Activated naive CD4-positive, alpha-beta T cell treated with anti-CD3 and anti-CD28 coated beads for 36 hours (primary cell): ENCODE data around the gene WNT5A. TPM values are rescaled to one million over a fixed set of nuclear protein-coding genes. Genes with fewer than 3 reads are reported as not detected.
"Not testable (repeated sequence)": the region's sequence is repeated elsewhere in the genome, so short reads cannot be mapped to it uniquely, and the experiment has no call there.

Source experiments
- CTCF ChIA-PET: fragments of 350-600 bp; sonication (Branson Sonifier 250); formaldehyde crosslinking; loops from one replicate; lab custom pipeline; 2021; ENCODE audit warnings: antibody characterized with exemption; lab: Charles Lee
- DNase-seq: peaks from one replicate; pipeline ENCODE4 v3.0.0-alpha.2; 2020
- H3K27ac Mint-ChIP-seq: one replicate; pipeline ENCODE4 v1.8.0; 2021; ENCODE audit warnings: mild to moderate bottlenecking, mixed read lengths
- H3K27me3 Mint-ChIP-seq: one replicate; pipeline ENCODE4 v1.8.0; 2021; ENCODE audit warnings: low read depth, mixed read lengths
- H3K36me3 Mint-ChIP-seq: one replicate; pipeline ENCODE4 v1.8.0; 2021; ENCODE audit warnings: low read depth, mixed read lengths
- H3K4me1 Mint-ChIP-seq: one replicate; pipeline ENCODE4 v1.8.0; 2021; ENCODE audit warnings: low read depth, mixed read lengths
- H3K4me3 Mint-ChIP-seq: one replicate; pipeline ENCODE4 v1.8.0; 2021; ENCODE audit warnings: mild to moderate bottlenecking, moderate library complexity, mixed read lengths
- H3K9me3 Mint-ChIP-seq: one replicate; pipeline ENCODE4 v1.8.0; 2021; ENCODE audit warnings: mixed read lengths
- intact Hi-C: fragments of 100-400 bp; cut with micrococcal nuclease; formaldehyde crosslinking; loops from one replicate; pipeline ENCODE4 v1.15.1; 2023
- total RNA-seq, 2 experiments: library from RNA; stranded (reverse); gene quantifications; one replicate each; pipeline ENCODE4 v1.2.3, GENCODE V29; 2021

The WNT5A gene
- total RNA-seq, 2 experiments from 2014 or later = not detected

DNA sequence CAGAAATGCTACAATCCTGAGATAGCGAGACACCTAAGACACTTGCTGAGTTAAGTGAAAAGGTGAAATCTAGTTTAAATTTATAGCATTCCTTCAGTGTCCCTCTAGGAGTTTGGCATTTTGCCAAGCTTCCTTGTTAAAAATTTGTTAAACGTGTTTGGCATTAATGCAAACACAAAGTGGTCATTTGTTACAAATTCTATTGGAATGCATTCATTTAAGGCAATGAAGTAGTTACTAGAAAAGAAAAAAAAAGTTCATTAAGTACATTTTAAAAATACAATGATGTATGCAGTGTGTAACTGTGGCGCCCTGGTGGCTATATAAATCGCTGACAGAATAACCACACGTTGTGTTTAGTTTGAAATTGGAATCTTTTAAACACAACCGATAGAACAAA is 31.3 kb upstream of the WNT5A start:
- no peaks in the 10 kb centered on the region for H3K4me1 Mint-ChIP-seq
- no peaks in the 10 kb centered on the region for H3K36me3 Mint-ChIP-seq
- no peak overlapping the region for H3K27ac Mint-ChIP-seq
- intact Hi-C loops = no loop called here
- CTCF ChIA-PET = no interaction called here
- no peaks in the 10 kb centered on the region for H3K27me3 Mint-ChIP-seq
- no peak for DNase-seq
- no peaks in the 10 kb centered on the region for H3K9me3 Mint-ChIP-seq
- no peak overlapping the region for H3K4me3 Mint-ChIP-seq

DNA sequence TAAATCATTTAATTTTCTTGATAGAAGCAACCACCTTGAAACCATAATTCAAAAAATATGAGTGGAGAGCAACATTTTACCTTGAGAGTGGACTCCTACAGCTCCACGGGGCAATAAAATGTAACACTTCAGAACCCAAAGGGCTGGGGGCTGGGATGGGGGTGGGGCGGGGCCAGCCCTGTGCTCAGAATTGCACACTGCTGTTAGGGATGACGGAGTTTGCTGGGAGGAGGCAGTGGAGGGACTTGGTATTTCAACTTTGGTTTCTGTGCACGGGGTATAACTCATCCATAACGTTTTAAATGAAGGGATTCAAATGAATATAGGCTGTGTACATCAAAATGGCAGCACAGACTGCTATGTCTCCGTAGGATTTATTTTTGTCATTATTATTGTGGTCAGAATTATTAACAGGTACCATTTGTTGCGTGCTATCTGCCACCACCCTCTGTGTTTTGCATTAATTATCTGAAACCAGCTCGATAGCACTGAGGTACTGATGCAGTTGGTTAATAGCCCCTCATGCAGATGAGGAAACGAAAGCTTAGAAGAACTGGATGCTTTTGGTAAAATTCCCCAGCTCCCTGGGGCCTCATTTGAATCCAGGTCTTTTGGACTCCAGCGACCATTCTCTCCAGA is 29.4 kb upstream of the WNT5A start:
- H3K27me3 Mint-ChIP-seq = no peaks in the 10 kb centered on the region
- no peak overlapping the region for H3K4me3 Mint-ChIP-seq
- H3K36me3 Mint-ChIP-seq = no peaks in the 10 kb centered on the region
- DNase-seq = no peak
- no peak overlapping the region for H3K27ac Mint-ChIP-seq
- intact Hi-C loops = no loop called here
- CTCF ChIA-PET = no interaction called here
- no peaks in the 10 kb centered on the region for H3K4me1 Mint-ChIP-seq
- no peaks in the 10 kb centered on the region for H3K9me3 Mint-ChIP-seq

DNA sequence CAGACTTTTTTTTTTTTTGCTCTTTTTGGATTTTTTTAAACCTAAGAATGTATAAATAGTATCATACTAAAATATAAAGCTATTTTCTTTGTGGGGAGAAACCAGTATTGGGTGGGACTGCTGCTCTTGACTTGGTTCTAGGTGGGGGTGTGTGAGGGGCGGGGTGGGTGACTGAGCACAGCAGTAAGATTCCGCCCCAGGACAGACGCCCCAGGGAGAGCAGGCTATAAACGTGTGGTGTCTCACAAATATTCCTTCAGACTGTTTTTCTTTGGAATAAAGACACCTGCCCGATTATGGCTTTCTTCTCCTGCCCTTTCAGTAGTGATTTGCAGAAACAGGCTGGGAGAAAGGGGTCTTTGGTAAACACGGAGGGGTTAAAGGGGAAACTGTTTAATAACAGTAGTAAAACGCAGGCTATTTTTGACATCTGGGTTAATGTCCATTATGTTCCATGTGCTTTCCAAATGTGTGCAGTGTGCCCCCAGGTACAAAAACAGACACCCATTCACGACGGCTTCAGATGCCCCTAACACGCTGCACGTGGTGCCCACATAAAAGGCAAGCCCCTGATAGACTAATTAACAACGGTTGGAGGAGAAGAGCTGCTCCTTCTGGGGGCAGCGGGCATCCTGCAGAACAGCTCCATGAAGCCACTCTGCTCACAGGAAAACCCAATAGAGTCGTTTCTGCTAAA is 28.6 kb upstream of the WNT5A start:
- Mint-ChIP-seq H3K27me3 (no peaks in the 10 kb centered on the region), H3K36me3 (no peaks in the 10 kb centered on the region), H3K9me3 (no peaks in the 10 kb centered on the region), H3K4me1 (no peaks in the 10 kb centered on the region), H3K27ac (no peak overlapping the region), H3K4me3 (no peak overlapping the region)
- CTCF ChIA-PET = no interaction called here
- DNase-seq = no peak
- intact Hi-C loops = no loop called here

DNA sequence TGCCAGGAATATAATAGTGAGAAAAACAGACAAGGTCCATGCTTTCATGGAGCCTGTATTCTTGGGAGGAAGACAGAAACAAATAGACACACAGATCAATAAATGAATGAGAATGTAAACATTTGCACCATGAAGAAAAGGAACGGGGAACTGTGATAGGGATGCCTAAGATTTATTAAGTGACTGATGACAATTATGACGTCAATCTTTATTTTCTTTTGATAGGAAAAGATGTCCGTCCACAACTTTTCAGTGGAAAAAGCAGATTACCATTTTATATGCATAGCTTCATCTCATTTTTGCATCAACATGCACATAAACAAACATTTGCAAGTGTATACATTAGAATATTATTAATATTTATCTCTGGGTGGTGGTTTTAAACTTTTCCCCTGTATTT is 27.9 kb upstream of the WNT5A start:
- CTCF ChIA-PET = no interaction called here
- Mint-ChIP-seq H3K27ac (no peak overlapping the region), H3K9me3 (no peaks in the 10 kb centered on the region), H3K27me3 (no peaks in the 10 kb centered on the region), H3K4me3 (no peak overlapping the region), H3K36me3 (no peaks in the 10 kb centered on the region), H3K4me1 (no peaks in the 10 kb centered on the region)
- DNase-seq = no peak
- intact Hi-C loops = no loop called here

DNA sequence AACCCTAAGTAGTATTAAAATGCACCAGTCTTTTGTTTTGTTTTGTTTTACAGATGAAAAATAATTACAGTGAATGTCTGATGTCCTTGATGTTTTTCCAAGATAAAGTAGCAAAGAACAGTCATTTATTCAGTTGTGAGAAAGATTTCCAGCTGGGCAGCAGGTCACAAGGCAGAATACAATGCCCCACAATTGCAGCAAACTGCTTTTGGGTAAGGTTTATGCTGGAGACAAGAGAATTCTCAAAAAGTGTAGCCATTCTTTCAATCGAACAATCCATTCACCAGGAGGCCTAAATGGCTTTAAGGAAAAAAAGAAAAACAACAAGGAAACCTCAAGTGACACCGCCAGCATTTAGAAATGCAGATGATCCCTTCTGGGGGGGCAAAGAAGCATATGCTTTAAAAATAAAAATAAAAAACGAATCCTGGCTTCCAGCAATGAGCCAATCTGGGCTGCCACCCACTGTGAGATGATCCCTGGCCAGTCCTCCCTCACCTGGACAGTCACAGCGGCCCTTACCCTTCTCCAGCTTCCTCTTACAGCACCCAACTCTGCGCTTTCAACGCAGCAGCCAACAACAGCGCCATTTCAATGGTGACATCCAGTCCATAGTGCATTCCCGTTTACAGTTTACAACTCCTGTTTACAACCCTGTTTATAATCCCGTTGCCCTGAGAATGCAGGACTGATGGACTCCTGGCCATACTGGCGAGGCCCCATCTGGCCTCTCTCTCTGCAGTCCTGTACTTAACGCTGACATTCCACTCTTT is 25.7 kb upstream of the WNT5A start:
- Mint-ChIP-seq H3K4me3 (no peak overlapping the region), H3K27me3 (no peaks in the 10 kb centered on the region), H3K9me3 (no peaks in the 10 kb centered on the region), H3K36me3 (no peaks in the 10 kb centered on the region), H3K27ac (no peak overlapping the region), H3K4me1 (no peaks in the 10 kb centered on the region)
- no peak for DNase-seq
- CTCF ChIA-PET = no interaction called here
- intact Hi-C loops = no loop called here

DNA sequence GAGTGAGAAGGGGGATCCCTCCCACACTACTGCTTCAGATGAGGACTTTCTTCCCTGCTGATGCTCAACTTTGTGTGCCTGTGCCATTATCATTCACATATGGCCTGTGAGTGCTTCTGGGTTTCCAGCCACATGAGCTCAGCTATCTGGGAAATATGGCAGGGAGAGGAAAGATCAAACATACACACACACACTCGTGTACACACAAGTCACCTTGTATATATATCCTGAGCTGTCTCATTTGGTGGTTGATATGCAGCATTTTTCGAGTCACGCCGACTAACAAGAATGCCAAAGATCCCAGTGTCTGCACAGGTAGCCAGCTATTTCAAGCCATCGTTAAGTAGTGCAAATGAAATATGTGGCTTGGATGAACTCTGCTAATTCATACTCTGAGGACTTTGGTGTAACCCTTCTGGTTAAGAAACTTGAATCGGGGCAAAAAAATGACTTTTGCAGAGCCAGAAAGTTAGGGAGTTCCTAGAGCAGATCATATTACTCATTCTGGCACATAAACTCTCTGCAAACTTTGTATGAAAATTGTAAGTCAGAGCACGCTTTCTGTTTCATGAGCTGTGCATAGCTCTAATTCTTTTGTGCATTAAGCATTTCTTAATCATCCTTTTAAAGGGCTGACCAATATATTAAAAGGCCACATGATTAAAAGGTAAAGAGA is 24.9 kb upstream of the WNT5A start:
- intact Hi-C loops = no loop called here
- Mint-ChIP-seq H3K9me3 (no peaks in the 10 kb centered on the region), H3K4me3 (no peak overlapping the region), H3K4me1 (no peaks in the 10 kb centered on the region), H3K36me3 (no peaks in the 10 kb centered on the region), H3K27me3 (peaks cover 3% of the 10 kb centered on the region), H3K27ac (no peak overlapping the region)
- no peak for DNase-seq
- CTCF ChIA-PET = no interaction called here

- Mint-ChIP-seq H3K4me1 (no peaks in the 10 kb centered on the region), H3K27ac (no peak overlapping the region), H3K4me3 (no peak overlapping the region), H3K9me3 (no peaks in the 10 kb centered on the region), H3K36me3 (no peaks in the 10 kb centered on the region), H3K27me3 (peaks cover 3% of the 10 kb centered on the region)
- DNase-seq = no peak
- CTCF ChIA-PET = no interaction called here
- intact Hi-C loops = no loop called here
Observed at GRCh38 chr3:55508335-55508734, 21.2 kb upstream of the WNT5A start.

- Mint-ChIP-seq H3K36me3 (no peaks in the 10 kb centered on the region), H3K4me3 (no peak overlapping the region), H3K27ac (no peak overlapping the region), H3K27me3 (peaks cover 3% of the 10 kb centered on the region), H3K9me3 (no peaks in the 10 kb centered on the region), H3K4me1 (no peaks in the 10 kb centered on the region)
- CTCF ChIA-PET = no interaction called here
- intact Hi-C loops = no loop called here
- no peak for DNase-seq
Observed at GRCh38 chr3:55507808-55508207, 20.7 kb upstream of the WNT5A start.

DNA sequence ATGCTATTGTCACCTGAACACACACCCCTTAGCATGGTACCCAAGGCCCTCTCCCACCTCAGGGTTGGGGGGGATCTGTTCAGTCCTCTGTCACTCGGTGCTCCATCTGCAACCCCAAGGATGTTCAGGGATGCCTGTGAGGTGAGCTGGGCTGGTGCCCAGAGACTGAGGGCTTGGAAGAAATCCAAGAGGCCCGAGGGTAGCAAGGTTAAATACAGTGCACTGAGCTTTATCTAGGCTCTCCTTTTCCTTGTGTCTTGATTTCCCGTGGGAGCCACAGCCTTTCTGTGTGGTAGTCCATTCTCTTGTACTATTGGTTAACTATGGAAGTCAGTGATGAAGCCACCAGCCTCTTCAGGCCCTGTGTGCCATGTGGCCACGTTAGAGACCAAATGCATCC is 18.7 kb upstream of the WNT5A start:
- Mint-ChIP-seq H3K36me3 (no peaks in the 10 kb centered on the region), H3K4me1 (no peaks in the 10 kb centered on the region), H3K27ac (no peak overlapping the region), H3K9me3 (no peaks in the 10 kb centered on the region), H3K27me3 (peaks cover 3% of the 10 kb centered on the region), H3K4me3 (no peak overlapping the region)
- no peak for DNase-seq
- intact Hi-C loops = no loop called here
- CTCF ChIA-PET = no interaction called here

GRCh38 chr3:55505102-55505501 is 18.0 kb upstream of the WNT5A start:
- CTCF ChIA-PET, H3K4me1 Mint-ChIP-seq, H3K36me3 Mint-ChIP-seq, H3K9me3 Mint-ChIP-seq, H3K27ac Mint-ChIP-seq, DNase-seq, H3K4me3 Mint-ChIP-seq, intact Hi-C loops, H3K27me3 Mint-ChIP-seq: not testable (repeated sequence)

DNA sequence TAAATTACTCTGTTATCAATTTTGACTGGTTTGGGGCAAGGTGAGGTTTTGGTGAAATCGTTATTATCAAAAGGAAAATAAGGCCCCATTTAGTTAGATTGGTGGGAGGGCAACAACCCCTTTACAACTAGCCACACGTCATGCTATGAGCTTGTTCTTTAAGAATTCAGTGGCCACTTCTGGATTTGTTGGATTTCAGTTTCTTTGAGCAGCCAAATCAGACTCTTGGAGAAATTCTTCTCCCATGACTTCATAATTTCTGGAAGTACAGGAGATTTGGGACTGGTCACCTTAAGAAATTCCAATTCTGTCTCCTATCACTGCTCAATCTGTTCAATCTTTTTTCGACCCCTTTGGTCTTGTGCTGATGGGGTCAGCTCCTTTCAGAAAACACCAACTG is 14.8 kb upstream of the WNT5A start:
- intact Hi-C loops = no loop called here
- CTCF ChIA-PET = no interaction called here
- no peak overlapping the region for H3K4me3 Mint-ChIP-seq

DNA sequence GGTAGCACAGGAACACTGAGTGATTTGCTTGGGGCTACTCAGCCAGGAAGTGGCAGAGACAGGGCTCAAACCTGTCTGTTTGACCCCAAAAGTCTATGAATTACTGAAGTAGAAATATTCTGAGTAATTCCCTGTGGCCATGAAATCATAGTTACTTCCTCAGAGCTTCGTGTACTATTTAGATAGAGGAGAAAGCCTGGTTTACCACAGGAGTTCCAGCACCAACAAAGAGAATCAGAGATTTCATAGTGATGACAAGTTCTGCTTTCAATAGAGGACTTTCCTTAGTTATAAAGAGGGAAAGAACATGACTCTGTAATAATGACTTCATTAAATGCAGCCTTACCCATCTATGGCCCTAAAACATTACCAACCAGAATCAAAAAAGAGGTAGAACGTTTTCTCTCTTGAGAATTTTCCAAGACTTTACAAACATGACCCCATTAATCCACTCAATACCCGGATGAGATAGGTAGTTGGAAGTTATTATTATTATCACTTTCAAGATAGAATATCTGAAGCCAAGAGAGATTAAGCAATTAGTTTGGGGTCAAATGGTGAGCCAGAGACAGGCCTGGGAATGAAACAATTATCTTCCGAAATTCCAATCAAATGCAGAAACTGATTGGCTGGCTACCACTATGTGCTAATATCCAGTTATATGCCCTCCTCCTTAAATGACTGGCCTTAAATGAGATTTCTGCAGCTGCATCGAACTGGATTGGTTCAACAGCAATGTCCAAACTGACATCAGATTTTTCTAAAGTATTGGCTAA is 13.6 kb upstream of the WNT5A start:
- intact Hi-C loops = no loop called here
- H3K27me3 Mint-ChIP-seq = peaks cover 3% of the 10 kb centered on the region
- no peaks in the 10 kb centered on the region for H3K4me1 Mint-ChIP-seq
- CTCF ChIA-PET = no interaction called here
- peaks cover 2% of the 10 kb centered on the region for H3K9me3 Mint-ChIP-seq
- H3K27ac Mint-ChIP-seq = no peak overlapping the region
- H3K4me3 Mint-ChIP-seq = no peak overlapping the region
- no peak for DNase-seq
- no peaks in the 10 kb centered on the region for H3K36me3 Mint-ChIP-seq

More for the DNA sequence above, 14.8 kb upstream of the WNT5A start:
- Mint-ChIP-seq H3K4me1 (no peaks in the 10 kb centered on the region), H3K9me3 (no peaks in the 10 kb centered on the region), H3K27ac (no peak overlapping the region), H3K36me3 (no peaks in the 10 kb centered on the region), H3K27me3 (peaks cover 2% of the 10 kb centered on the region)
- no peak for DNase-seq
